Breast epithelium (tissue), 4 donors: ENCODE results near the gene SLC25A41. TPM values are rescaled to one million over a fixed set of nuclear protein-coding genes. Genes with fewer than 3 reads are reported as not detected.

Source experiments
- DNase-seq, 2 donors: peaks; one replicate each; pipeline ENCODE4 v3.0.0-alpha.2; 2019; ENCODE audit warnings: low spot score in 2 of 2
- H3K27ac ChIP-seq, 2 donors: fragments of 200-600 bp; sonication (generic) in 1 of 2; one replicate each; pipeline ENCODE4 v1.5.1; 2016 to 2019; ENCODE audit warnings: mild to moderate bottlenecking in 1 of 2
- H3K27me3 ChIP-seq, 2 donors: fragments of 200-600 bp; sonication (generic) in 1 of 2; one replicate each; pipeline versions ENCODE4 v1.5.1 to v1.6.0; 2017 to 2019; ENCODE audit warnings: control low read depth in 1 of 2, mild to moderate bottlenecking in 1 of 2
- H3K36me3 ChIP-seq: fragments of 200-600 bp; one replicate; pipeline ENCODE4 v1.5.1; 2019
- H3K4me1 ChIP-seq, 2 donors: fragments of 200-600 bp; sonication (generic); one replicate each; pipeline ENCODE4 v1.5.1; 2016 to 2019; ENCODE audit warnings: control low read depth in 1 of 2
- H3K4me3 ChIP-seq, 3 donors: fragments of 200-600 bp; sonication (generic); 1 replicate in 2 of 3; 2 replicates in 1 of 3; pipeline ENCODE4 v1.5.1; 2016 to 2019; ENCODE audit warnings: mild to moderate bottlenecking in 3 of 3, moderate library complexity in 2 of 3
- H3K9me3 ChIP-seq, 2 donors: fragments of 200-600 bp; sonication (generic) in 1 of 2; one replicate each; pipeline ENCODE4 v1.5.1; 2016 to 2019; ENCODE audit warnings: control low read depth in 1 of 2
- POLR2A ChIP-seq: fragments of 450-650 bp; IDR thresholded peaks from one replicate; pipeline ENCODE4 v1.6.1; 2016; ENCODE audit warnings: antibody characterized with exemption, mild to moderate bottlenecking, moderate library complexity
- POLR2AphosphoS5 ChIP-seq, 3 donors: sonication (generic); formaldehyde crosslinking; IDR thresholded peaks; one replicate each; pipeline ENCODE4 v1.6.1; 2017; ENCODE audit warnings: antibody characterized with exemption in 3 of 3
- intact Hi-C: fragments of 100-400 bp; cut with DNase I; formaldehyde crosslinking; loops from one replicate; pipeline ENCODE4 v1.15.1; 2023; ENCODE audit warnings: low total_unique reads
- total RNA-seq, 3 donors: library from RNA; depleted of rRNA; stranded (reverse); fragments of >200 nt; gene quantifications; one replicate each; pipeline ENCODE4 v1.1.0, GENCODE V29; 2016
- TF ChIP-seq, protein P1 (sequence below), 3 donors: fragments of 450-650 bp; IDR thresholded peaks; one replicate each; pipeline ENCODE4 v1.5.1; 2016 to 2017; ENCODE audit warnings: antibody characterized with exemption in 3 of 3, mild to moderate bottlenecking in 3 of 3, moderate library complexity in 3 of 3

SLC25A41 gene
- total RNA-seq, 3 donors from 2014 or later, result 0.44 TPM; not detected in 2

DNA sequence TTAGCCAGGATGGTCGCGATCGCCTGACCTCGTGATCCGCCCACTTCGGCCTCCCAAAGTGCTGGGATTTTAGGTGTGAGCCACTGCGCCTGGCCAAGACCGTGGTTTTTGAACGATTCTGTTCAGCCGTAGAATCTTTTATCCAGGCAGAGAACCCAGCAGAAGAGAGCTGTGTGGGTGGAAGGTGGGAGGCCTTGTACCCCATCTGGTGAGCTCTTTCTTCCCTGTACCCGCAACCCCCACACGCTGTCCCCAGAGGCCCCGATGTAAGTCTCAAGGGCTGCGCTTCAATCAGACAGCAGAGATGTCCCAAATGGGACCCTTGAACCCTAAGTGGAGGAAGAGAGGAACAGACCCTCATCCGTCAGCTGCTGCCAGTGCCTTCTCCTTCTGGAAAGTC is 22.4 kb upstream of the SLC25A41 start:
- no peak for DNase-seq
- Histone ChIP-seq H3K4me1 (peaks cover 0 to 4% of the 10 kb centered on the region in 2 donors), H3K36me3 (peaks cover 12% of the 10 kb centered on the region), H3K9me3 (peaks cover 10 to 12% of the 10 kb centered on the region in 2 donors), H3K27me3 (no peaks in the 10 kb centered on the region), H3K4me3 (no peak overlapping the region), H3K27ac (no peak overlapping the region)
- TF ChIP-seq POLR2AphosphoS5 (IDR thresholded peaks at IDR 0.05) (no peak), POLR2A (no peak)
- TF ChIP-seq, protein P1, sequence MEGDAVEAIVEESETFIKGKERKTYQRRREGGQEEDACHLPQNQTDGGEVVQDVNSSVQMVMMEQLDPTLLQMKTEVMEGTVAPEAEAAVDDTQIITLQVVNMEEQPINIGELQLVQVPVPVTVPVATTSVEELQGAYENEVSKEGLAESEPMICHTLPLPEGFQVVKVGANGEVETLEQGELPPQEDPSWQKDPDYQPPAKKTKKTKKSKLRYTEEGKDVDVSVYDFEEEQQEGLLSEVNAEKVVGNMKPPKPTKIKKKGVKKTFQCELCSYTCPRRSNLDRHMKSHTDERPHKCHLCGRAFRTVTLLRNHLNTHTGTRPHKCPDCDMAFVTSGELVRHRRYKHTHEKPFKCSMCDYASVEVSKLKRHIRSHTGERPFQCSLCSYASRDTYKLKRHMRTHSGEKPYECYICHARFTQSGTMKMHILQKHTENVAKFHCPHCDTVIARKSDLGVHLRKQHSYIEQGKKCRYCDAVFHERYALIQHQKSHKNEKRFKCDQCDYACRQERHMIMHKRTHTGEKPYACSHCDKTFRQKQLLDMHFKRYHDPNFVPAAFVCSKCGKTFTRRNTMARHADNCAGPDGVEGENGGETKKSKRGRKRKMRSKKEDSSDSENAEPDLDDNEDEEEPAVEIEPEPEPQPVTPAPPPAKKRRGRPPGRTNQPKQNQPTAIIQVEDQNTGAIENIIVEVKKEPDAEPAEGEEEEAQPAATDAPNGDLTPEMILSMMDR (IDR thresholded peaks at IDR 0.05), result no peak
- intact Hi-C loops, result loop anchor here (1.0 kb wide), 1 partner anchor 32 kb away; the partner anchor contains the start of gene KHSRP

GRCh38 chr19:6453951-6454565 is 20.5 kb upstream of the SLC25A41 start:
- Histone ChIP-seq H3K4me3 (no peak overlapping the region), H3K9me3 (peaks cover 10 to 12% of the 10 kb centered on the region in 2 donors), H3K36me3 (peaks cover 12% of the 10 kb centered on the region), H3K4me1 (peaks cover 0 to 4% of the 10 kb centered on the region in 2 donors), H3K27ac (no peak overlapping the region), H3K27me3 (no peaks in the 10 kb centered on the region)
- intact Hi-C loops, result no loop called here
- DNase-seq, result no peak
- no peak for TF ChIP-seq POLR2A
- TF ChIP-seq, protein P1 (IDR thresholded peaks at IDR 0.05), result no peak
- TF ChIP-seq POLR2AphosphoS5 (IDR thresholded peaks at IDR 0.05), result no peak

GRCh38 chr19:6452899-6453298 is 19.3 kb upstream of the SLC25A41 start:
- TF ChIP-seq POLR2AphosphoS5 (IDR thresholded peaks at IDR 0.05) (no peak), POLR2A (no peak)
- TF ChIP-seq, protein P1 (IDR thresholded peaks at IDR 0.05), result no peak
- Histone ChIP-seq H3K36me3 (peaks cover 12% of the 10 kb centered on the region), H3K27me3 (no peaks in the 10 kb centered on the region), H3K9me3 (peaks cover 10 to 12% of the 10 kb centered on the region in 2 donors), H3K27ac (no peak overlapping the region), H3K4me1 (no peaks in the 10 kb centered on the region), H3K4me3 (no peak overlapping the region)
- intact Hi-C loops, result no loop called here
- no peak for DNase-seq

GRCh38 chr19:6452223-6452614 is 18.7 kb upstream of the SLC25A41 start:
- intact Hi-C loops, result no loop called here
- peaks cover 10 to 12% of the 10 kb centered on the region in 2 donors for H3K9me3 ChIP-seq
- TF ChIP-seq POLR2AphosphoS5 (IDR thresholded peaks at IDR 0.05) (no peak), POLR2A (no peak)
- TF ChIP-seq, protein P1 (IDR thresholded peaks at IDR 0.05), result no peak
- H3K27ac ChIP-seq, result no peak overlapping the region
- no peak for DNase-seq
- no peaks in the 10 kb centered on the region for H3K27me3 ChIP-seq
- peaks cover 12% of the 10 kb centered on the region for H3K36me3 ChIP-seq
- no peak overlapping the region for H3K4me3 ChIP-seq
- H3K4me1 ChIP-seq, result no peaks in the 10 kb centered on the region

GRCh38 chr19:6451583-6452222 is 18.1 kb upstream of the SLC25A41 start:
- intact Hi-C loops, result no loop called here

More at GRCh38 chr19:6451583-6452222, 18.1 kb upstream of the SLC25A41 start:
- Histone ChIP-seq H3K36me3 (peaks cover 12% of the 10 kb centered on the region), H3K27ac (no peak overlapping the region), H3K27me3 (no peaks in the 10 kb centered on the region), H3K4me3 (no peak overlapping the region), H3K9me3 (peaks cover 10 to 12% of the 10 kb centered on the region in 2 donors), H3K4me1 (no peaks in the 10 kb centered on the region)
- TF ChIP-seq POLR2AphosphoS5 (IDR thresholded peaks at IDR 0.05), result no peak
- TF ChIP-seq POLR2A, result no peak
- TF ChIP-seq, protein P1 (IDR thresholded peaks at IDR 0.05), result no peak
- no peak for DNase-seq
